GM12864 (cell line): Measurements from ENCODE around the gene PARD6G.

Source experiments
- DNase-seq: peaks from one replicate; pipeline ENCODE4 v3.0.0-alpha.2; 2011; ENCODE audit warnings: low read depth
- H3K4me3 ChIP-seq: 2 replicates; pipeline ENCODE4 v1.5.1; 2011; ENCODE audit warnings: mild to moderate bottlenecking, low read depth, low read length, control low read depth
- CTCF ChIP-seq: IDR thresholded peaks from 2 replicates; pipeline ENCODE4 v1.5.1; 2011; ENCODE audit warnings: low read depth, mild to moderate bottlenecking, moderate library complexity, low read length, control low read depth, inconsistent platforms; ENCODE audit errors: missing control alignments

The PARD6G gene

GRCh38 chr18:80232030-80232429 lies 15.3 kb downstream of the PARD6G start:
- no peak overlapping the region for H3K4me3 ChIP-seq
- DNase-seq, result no peak
- no peak for TF ChIP-seq CTCF

- no peak for DNase-seq
- H3K4me3 ChIP-seq, result no peak overlapping the region
- no peak for TF ChIP-seq CTCF
Observed at GRCh38 chr18:80231616-80232015, 15.7 kb downstream of the PARD6G start.

- no peak for DNase-seq
- TF ChIP-seq CTCF, result no peak
- no peak overlapping the region for H3K4me3 ChIP-seq
Observed at GRCh38 chr18:80231151-80231550, 16.2 kb downstream of the PARD6G start.

- no peak overlapping the region for H3K4me3 ChIP-seq
- no peak for TF ChIP-seq CTCF
- no peak for DNase-seq
Observed at GRCh38 chr18:80229766-80230745, 17.3 kb downstream of the PARD6G start.

- DNase-seq, result no peak
Observed at GRCh38 chr18:80229363-80229762, 18.0 kb downstream of the PARD6G start.

GRCh38 chr18:80228051-80228848 lies 19.1 kb downstream of the PARD6G start:
- no peak for DNase-seq
- TF ChIP-seq CTCF, result no peak
- H3K4me3 ChIP-seq, result no peak overlapping the region

More at GRCh38 chr18:80229363-80229762, 18.0 kb downstream of the PARD6G start:
- H3K4me3 ChIP-seq, result no peak overlapping the region
- no peak for TF ChIP-seq CTCF
